Mammary epithelial cell (primary cell): Measurements from ENCODE around the gene GCAT.

Experiments used
- CTCF ChIP-seq, 2 donors: IDR thresholded peaks in 1 of 2; conservative IDR thresholded peaks in 1 of 2; 2 replicates each; pipeline ENCODE4 v1.5.1; 2011 to 2012; ENCODE audit warnings: inconsistent platforms in 2 of 2, low read length in 2 of 2, mild to moderate bottlenecking in 2 of 2, control low read depth in 1 of 2, low read depth in 1 of 2; ENCODE audit not compliant: insufficient read depth in 1 of 2; ENCODE audit errors: extremely low read depth in 1 of 2
- EZH2 ChIP-seq: IDR thresholded peaks from 2 replicates; pipeline ENCODE4 v1.6.1; 2012; ENCODE audit warnings: low read length, inconsistent platforms, borderline replicate concordance

- TF ChIP-seq EZH2 (no peak), CTCF (conservative IDR thresholded peaks at IDR 0.05 in 1 of 2, IDR thresholded peaks at IDR 0.05 in 1 of 2; ENCODE audit: extremely low read depth in 1 of 2, insufficient read depth in 1 of 2, low read depth in 1 of 2, low read length in 2 of 2) (no peak)
Observed at GRCh38 chr22:37775785-37776638, 31.7 kb upstream of the GCAT start.
